Keratinocyte (primary cell): ENCODE data around the gene TOR1AIP1.

Experiments
- CTCF ChIP-seq, 3 experiments: IDR thresholded peaks in 1 of 3; conservative IDR thresholded peaks in 1 of 3; optimal IDR thresholded peaks in 1 of 3; 2 replicates in 2 of 3; 3 replicates in 1 of 3; pipeline versions ENCODE3 to v1.5.1; 2011; ENCODE audit warnings: low read length in 3 of 3, mild to moderate bottlenecking in 3 of 3, moderate library complexity in 2 of 3, control low read depth in 1 of 3, inconsistent platforms in 1 of 3; ENCODE audit not compliant: insufficient read depth in 2 of 3; ENCODE audit errors: extremely low read depth in 1 of 3
- EZH2 ChIP-seq: IDR thresholded peaks from one replicate; pipeline ENCODE4 v1.6.1; 2012; ENCODE audit warnings: inconsistent platforms, mild to moderate bottlenecking, low read length, moderate library complexity

GRCh38 chr1:179882253-179883039 lies at the start of gene TOR1AIP1:
- TF ChIP-seq CTCF (optimal IDR thresholded peaks at IDR 0.05 in 1 of 3, IDR thresholded peaks at IDR 0.05 in 1 of 3, conservative IDR thresholded peaks at IDR 0.05 in 1 of 3; ENCODE audit: extremely low read depth in 1 of 3, insufficient read depth in 2 of 3, low read length in 3 of 3) (peak in 2 of 3 experiments; percentile 16 to 44), EZH2 (no peak)
